Stomach (tissue), 9 donors: Measurements from ENCODE around the gene CCT3. TPM values are rescaled to one million over a fixed set of nuclear protein-coding genes. Genes with fewer than 3 reads are reported as not detected.
A peak's percentile ranks its signal among the peaks of the same experiment; 100 is the strongest.
"Not testable (repeated sequence)": the region's sequence is repeated elsewhere in the genome, so short reads cannot be mapped to it uniquely, and the experiment has no call there.

Experiments used
- DNase-seq, 2 donors: peaks; one replicate each; pipeline versions ENCODE4 v3.0.0 to v3.0.0-alpha.2; 2013 to 2019
- H3K27ac ChIP-seq, 5 donors: fragments of 200-600 bp in 4 of 5; sonication (generic) in 4 of 5; one replicate each; pipeline ENCODE4 v1.5.1; 2013 to 2019; ENCODE audit warnings: mild to moderate bottlenecking in 1 of 5, moderate library complexity in 1 of 5
- H3K27me3 ChIP-seq, 3 donors: fragments of 200-600 bp; sonication (generic); one replicate each; pipeline ENCODE4 v1.5.1; 2017 to 2019; ENCODE audit warnings: mixed run types in 1 of 3
- H3K36me3 ChIP-seq, 4 donors: fragments of 200-600 bp; sonication (generic); 1 replicate in 3 of 4; 2 replicates in 1 of 4; pipeline ENCODE4 v1.5.1; 2016 to 2019
- H3K4me1 ChIP-seq, 4 donors: fragments of 200-600 bp; sonication (generic); one replicate each; pipeline ENCODE4 v1.5.1; 2016 to 2019
- H3K4me3 ChIP-seq, 4 donors: fragments of 200-600 bp; sonication (generic) in 3 of 4; one replicate each; pipeline ENCODE4 v1.5.1; 2016 to 2019; ENCODE audit warnings: mild to moderate bottlenecking in 1 of 4
- H3K9me3 ChIP-seq, 4 donors: fragments of 200-600 bp; sonication (generic); one replicate each; pipeline ENCODE4 v1.5.1; 2016 to 2019
- CTCF ChIP-seq, 7 experiments: fragments of 450-650 bp in 4 of 7; fragments of 200-600 bp in 3 of 7; sonication (generic) in 3 of 7; IDR thresholded peaks; one replicate each; pipeline ENCODE4 v1.5.1; 2016 to 2019; ENCODE audit warnings: antibody characterized with exemption in 7 of 7, control low read depth in 2 of 7, mild to moderate bottlenecking in 1 of 7
- EP300 ChIP-seq: sonication (generic); formaldehyde crosslinking; IDR thresholded peaks from one replicate; pipeline ENCODE4 v1.6.1; 2017; ENCODE audit warnings: antibody characterized with exemption
- POLR2A ChIP-seq, 4 donors: fragments of 450-650 bp; IDR thresholded peaks; one replicate each; pipeline ENCODE4 v1.6.1; 2016; ENCODE audit warnings: antibody characterized with exemption in 4 of 4, control low read depth in 2 of 4, mild to moderate bottlenecking in 1 of 4, moderate library complexity in 1 of 4
- POLR2AphosphoS5 ChIP-seq, 3 donors: sonication (generic); formaldehyde crosslinking; IDR thresholded peaks; one replicate each; pipeline ENCODE4 v1.6.1; 2016; ENCODE audit warnings: antibody characterized with exemption in 3 of 3
- WGBS, 5 donors: extraction: QIAGEN DNeasy Blood & Tissue Kit in 3 of 5; methylation state at CpG; one replicate each; pipeline versions ENCODE4 v1.1.5 to v1.1.7; 2013 to 2018; 5-methylcytosine and 5-hydroxymethylcytosine counted together
- intact Hi-C: fragments of 100-400 bp; cut with DNase I; formaldehyde crosslinking; loops from one replicate; pipeline ENCODE4 v1.15.1; 2023; ENCODE audit warnings: low total_unique reads
- polyA plus RNA-seq, 3 donors: library from polyadenylated mRNA; stranded (reverse); fragments of 200-250 nt; gene quantifications; one replicate each; pipeline ENCODE4 v1.2.3, GENCODE V29; 2013
- total RNA-seq, 5 donors: library from RNA; depleted of rRNA; stranded (reverse); fragments of >200 nt; gene quantifications; one replicate each; pipeline versions ENCODE4 v1.1.0 to v1.2.3, GENCODE V29; 2014 to 2016
- donor health status: healthy with polysubstance abuse.
- donor health status: Bipolar disorder and iron deficiency.
- donor health status: healthy.

CCT3 gene
- total and polyA plus RNA-seq, 8 donors: 39.1 to 252 (median 119) TPM

GRCh38 chr1:156372265-156372586 lies 34.1 kb upstream of the CCT3 start:
- DNase-seq: no peak
- Histone ChIP-seq H3K27ac (no peak overlapping the region), H3K9me3 (no peaks in the 10 kb centered on the region), H3K4me3 (no peak overlapping the region), H3K36me3 (no peaks in the 10 kb centered on the region), H3K4me1 (peaks cover 7 to 19% (median 14%) of the 10 kb centered on the region in 4 donors), H3K27me3 (peaks cover 3 to 61% (median 15%) of the 10 kb centered on the region in 3 donors)
- TF ChIP-seq CTCF (IDR thresholded peaks at IDR 0.05) (no peak), POLR2AphosphoS5 (IDR thresholded peaks at IDR 0.05) (no peak), POLR2A (IDR thresholded peaks at IDR 0.05) (no peak), EP300 (no peak)
- intact Hi-C loops: no loop called here

- TF ChIP-seq EP300 (no peak), POLR2A (IDR thresholded peaks at IDR 0.05) (no peak), POLR2AphosphoS5 (IDR thresholded peaks at IDR 0.05) (no peak)
- Histone ChIP-seq H3K36me3 (no peaks in the 10 kb centered on the region), H3K4me1 (peaks cover 7 to 19% (median 14%) of the 10 kb centered on the region in 4 donors), H3K27ac (no peak overlapping the region), H3K4me3 (no peak overlapping the region), H3K9me3 (no peaks in the 10 kb centered on the region), H3K27me3 (peaks cover 3 to 61% (median 15%) of the 10 kb centered on the region in 3 donors)
- intact Hi-C loops: no loop called here
- DNase-seq: peak in 1 of 2 donors; percentile 72
- 49 to 63% (median 58%) methylated on average over 7 of the region's 7 CpGs for WGBS, 5 donors
Observed at GRCh38 chr1:156371553-156372264, 33.6 kb upstream of the CCT3 start.

- peaks cover 7 to 19% (median 14%) of the 10 kb centered on the region in 4 donors for H3K4me1 ChIP-seq
- WGBS, 5 donors: 87 to 96% (median 93%) methylated on average over 10 of the region's 10 CpGs
- H3K36me3 ChIP-seq, H3K27ac ChIP-seq, H3K9me3 ChIP-seq, DNase-seq, intact Hi-C loops: not testable (repeated sequence)
- peak overlapping the region in 2 of 4 donors; percentile 44 to 55 for H3K4me3 ChIP-seq
- H3K27me3 ChIP-seq: peaks cover 3 to 76% (median 15%) of the 10 kb centered on the region in 3 donors
Observed at GRCh38 chr1:156369685-156370286, 31.7 kb upstream of the CCT3 start.

- Histone ChIP-seq H3K4me1 (peaks cover 7 to 19% (median 14%) of the 10 kb centered on the region in 4 donors), H3K27me3 (peaks cover 3 to 83% (median 15%) of the 10 kb centered on the region in 3 donors), H3K36me3 (no peaks in the 10 kb centered on the region), H3K9me3 (no peaks in the 10 kb centered on the region), H3K27ac (peak within 1 kb of the TSS in 1 of 5 donors; percentile 45), H3K4me3 (peak within 1 kb of the TSS; percentile 41 to 55 (median 45))
- DNase-seq: peak; percentile 84 to 85
- 5 to 10% (median 7%) methylated on average over 17 to 48 of the region's 48 CpGs for WGBS, 5 donors
- intact Hi-C loops: no loop called here
- no peak for TF ChIP-seq POLR2AphosphoS5 (IDR thresholded peaks at IDR 0.05)
Observed at GRCh38 chr1:156368889-156369684, 31.0 kb upstream of the CCT3 start, which contains the start of gene RHBG. TSS of gene RHBG (plus strand) at chr1:156369211. CDS start at chr1:156369250, 39 bp downstream.

GRCh38 chr1:156368157-156368658 lies 30.1 kb upstream of the CCT3 start:
- peaks cover 7 to 19% (median 14%) of the 10 kb centered on the region in 4 donors for H3K4me1 ChIP-seq

More at GRCh38 chr1:156368157-156368658, 30.1 kb upstream of the CCT3 start:
- intact Hi-C loops: no loop called here
- Histone ChIP-seq H3K27ac (no peak overlapping the region), H3K36me3 (no peaks in the 10 kb centered on the region), H3K4me3 (no peak overlapping the region), H3K9me3 (no peaks in the 10 kb centered on the region), H3K27me3 (peaks cover 3 to 89% (median 15%) of the 10 kb centered on the region in 3 donors)
- TF ChIP-seq POLR2A (IDR thresholded peaks at IDR 0.05) (no peak), CTCF (IDR thresholded peaks at IDR 0.05) (no peak), POLR2AphosphoS5 (IDR thresholded peaks at IDR 0.05) (no peak), EP300 (no peak)
- DNase-seq: no peak
- WGBS, 5 donors: 71 to 80% (median 75%) methylated on average over 6 to 7 of the region's 7 CpGs
